ENCODE measurements around the gene IL32.

GRCh38 chr16:3088450-3088849 lies 23.0 kb downstream of the IL32 start:
- TF ChIP-seq EZH2phosphoT487 (IDR thresholded peaks at IDR 0.05; ENCODE audit: borderline replicate concordance) (no peak), CTCF (conservative IDR thresholded peaks at IDR 0.05; ENCODE audit: low read length) (no peak)

All from Loucy (cell line).